Heart left ventricle (tissue), 16 donors: Measurements from ENCODE around the gene ZNF408. TPM values are rescaled to one million over a fixed set of nuclear protein-coding genes. Genes with fewer than 3 reads are reported as not detected.

Source experiments
- ATAC-seq, 4 donors: fragments of 200-7000 bp; cut with Tn5 transposase; one replicate each; pipeline ENCODE4 v1.9.1; 2020 to 2022; ENCODE audit warnings: moderate library complexity in 4 of 4, mild to moderate bottlenecking in 3 of 4, moderate number of reproducible peaks in 1 of 4
- DNase-seq, 5 donors: peaks; one replicate each; pipeline ENCODE4 v3.0.0-alpha.2; 2020
- H3K27ac ChIP-seq, 12 donors: fragments of 200-600 bp; sonication (generic) in 4 of 12; one replicate each; pipeline versions ENCODE4 v1.5.0 to v1.8.0; 2016 to 2022; ENCODE audit warnings: mild to moderate bottlenecking in 2 of 12
- H3K27me3 ChIP-seq, 9 donors: fragments of 200-600 bp; sonication (generic) in 2 of 9; one replicate each; pipeline versions ENCODE4 v1.5.1 to v1.8.0; 2016 to 2022; ENCODE audit warnings: mild to moderate bottlenecking in 3 of 9
- H3K36me3 ChIP-seq, 9 donors: fragments of 200-600 bp; sonication (generic) in 2 of 9; one replicate each; pipeline versions ENCODE4 v1.5.0 to v1.8.0; 2018 to 2022; ENCODE audit warnings: mild to moderate bottlenecking in 2 of 9
- H3K4me1 ChIP-seq, 12 donors: fragments of 200-600 bp; sonication (generic) in 4 of 12; one replicate each; pipeline versions ENCODE4 v1.5.0 to v1.8.0; 2016 to 2022; ENCODE audit warnings: mild to moderate bottlenecking in 3 of 12
- H3K4me3 ChIP-seq, 12 donors: fragments of 200-600 bp; sonication (generic) in 4 of 12; one replicate each; pipeline versions ENCODE4 v1.5.0 to v1.8.0; 2017 to 2022; ENCODE audit warnings: mild to moderate bottlenecking in 9 of 12, moderate library complexity in 4 of 12
- H3K9me3 ChIP-seq, 12 donors: fragments of 200-600 bp; sonication (generic) in 4 of 12; one replicate each; pipeline versions ENCODE4 v1.5.0 to v1.8.0; 2016 to 2022; ENCODE audit warnings: mild to moderate bottlenecking in 1 of 12
- CTCF ChIP-seq, 12 donors: fragments of 200-600 bp; sonication (generic) in 4 of 12; IDR thresholded peaks; one replicate each; pipeline versions ENCODE4 v1.5.0 to v1.8.0; 2018 to 2022; ENCODE audit warnings: antibody characterized with exemption in 12 of 12, mild to moderate bottlenecking in 5 of 12
- POLR2A ChIP-seq, 2 donors: fragments of 450-650 bp; IDR thresholded peaks; one replicate each; pipeline ENCODE4 v1.6.1; 2017; ENCODE audit warnings: antibody characterized with exemption in 2 of 2, mild to moderate bottlenecking in 2 of 2, moderate library complexity in 2 of 2
- WGBS, 4 donors: extraction: QIAGEN DNeasy Blood & Tissue Kit in 2 of 4; methylation state at CpG; one replicate each; pipeline versions ENCODE4 v1.1.5 to v1.1.7; 2013 to 2018; 5-methylcytosine and 5-hydroxymethylcytosine counted together
- intact Hi-C, 10 donors: fragments of 100-400 bp; cut with DNase I; formaldehyde crosslinking; loops; one replicate each; pipeline versions ENCODE4 v1.11.1 to v1.14.2; 2022
- polyA plus RNA-seq, 2 donors: library from polyadenylated mRNA; stranded (reverse); fragments of 200-250 nt; gene quantifications; one replicate each; pipeline ENCODE4 v1.2.3, GENCODE V29; 2013
- total RNA-seq, 9 donors: library from RNA; depleted of rRNA in 2 of 9; stranded (reverse); fragments of >200 nt in 2 of 9; fragmentation: NEBNext Ultra II Directional in 3 of 9; extraction: Animal tissue kit (Norgen Biotek cat#: 25700) in 3 of 9; gene quantifications; one replicate each; pipeline versions ENCODE4 v1.1.0 to v1.2.4, GENCODE V29; 2016 to 2023
- donor health status: ischemic (EF 13 %, LVEDD 7.1; RV severe dilation, severe dysfunction).
- donor health status: healthy with polysubstance abuse.
- donor health status: DM: no; HTN: yes; CAD: no.
- donor health status: DM: no; HTN: no; CAD: no.
- donor health status: ischemic (EF 25% LVEDD 6.9; RV normal size, moderate dysfunction).
- donor health status: ischemic (EF 25% LVEDD 5.7; RV mildly dilated, moderate dysfunction).
- donor health status: healthy.
- donor health status: DM: yes; HTN: yes; CAD: no.
- donor health status: ischemic (EF 35%, LVEDD 5.7; RV mildly dilated, moderate dysfunction).
- donor health status: nonischemic (EF 11% LVEDD 7.7; RV severe dilation, severe dysfunction).
- donor health status: DM: yes; HTN: yes; CAD: no.
- donor health status: PGD.
- donor health status: ischemic (EF 29% LVEDD 5.4; RV normal size, mild dysfunction).
- donor health status: nonischemic (EF 23%, LVEDD 6.1; RV moderate dilation, normal function).

Gene ZNF408
- total and polyA plus RNA-seq, 11 donors: 5.3 to 10.0 (median 7.1) TPM

GRCh38 chr11:46733234-46733633 is 32.4 kb downstream of the ZNF408 start:
- Histone ChIP-seq H3K4me3 (no peak overlapping the region), H3K36me3 (no peaks in the 10 kb centered on the region), H3K9me3 (no peaks in the 10 kb centered on the region), H3K27me3 (no peaks in the 10 kb centered on the region), H3K4me1 (no peaks in the 10 kb centered on the region), H3K27ac (no peak overlapping the region)
- TF ChIP-seq POLR2A (IDR thresholded peaks at IDR 0.05): no peak
- no peak for TF ChIP-seq CTCF (IDR thresholded peaks at IDR 0.05)
- ATAC-seq (no peak), DNase-seq (no peak)
- WGBS, 4 donors: 85 to 100% (median 92%) methylated on average over 1 of the region's 1 CpG
- intact Hi-C loops: no loop called here

GRCh38 chr11:46736146-46736545 is 35.3 kb downstream of the ZNF408 start:
- no peaks in the 10 kb centered on the region for H3K4me1 ChIP-seq
- intact Hi-C loops: no loop called here
- TF ChIP-seq POLR2A (IDR thresholded peaks at IDR 0.05): no peak
- no peak for TF ChIP-seq CTCF (IDR thresholded peaks at IDR 0.05)
- H3K36me3 ChIP-seq: peaks cover 0 to 7% (median 2%) of the 10 kb centered on the region in 9 donors
- no peaks in the 10 kb centered on the region for H3K27me3 ChIP-seq
- DNase-seq (no peak), ATAC-seq (no peak)
- WGBS, 4 donors: 94 to 95% (median 95%) methylated on average over 7 of the region's 7 CpGs
- H3K27ac ChIP-seq: no peak overlapping the region
- H3K4me3 ChIP-seq: no peak overlapping the region
- no peaks in the 10 kb centered on the region for H3K9me3 ChIP-seq

GRCh38 chr11:46736615-46737014 is 35.8 kb downstream of the ZNF408 start:
- ATAC-seq (no peak), DNase-seq (no peak)
- Histone ChIP-seq H3K27ac (no peak overlapping the region), H3K36me3 (peaks cover 0 to 11% (median 6%) of the 10 kb centered on the region in 9 donors), H3K4me1 (peaks cover 0 to 1% (median 0%) of the 10 kb centered on the region in 12 donors), H3K4me3 (no peak overlapping the region), H3K9me3 (no peaks in the 10 kb centered on the region), H3K27me3 (no peaks in the 10 kb centered on the region)
- TF ChIP-seq CTCF (IDR thresholded peaks at IDR 0.05): no peak
- TF ChIP-seq POLR2A (IDR thresholded peaks at IDR 0.05): no peak
- intact Hi-C loops: no loop called here
- 63 to 77% (median 71%) methylated on average over 5 of the region's 5 CpGs for WGBS, 4 donors

GRCh38 chr11:46737699-46738098 is 36.9 kb downstream of the ZNF408 start:
- H3K9me3 ChIP-seq: no peaks in the 10 kb centered on the region
- H3K4me1 ChIP-seq: peaks cover 0 to 6% (median 0%) of the 10 kb centered on the region in 12 donors
- intact Hi-C loops: no loop called here
- H3K36me3 ChIP-seq: peaks cover 0 to 22% (median 17%) of the 10 kb centered on the region in 9 donors
- no peak overlapping the region for H3K4me3 ChIP-seq
- H3K27me3 ChIP-seq: no peaks in the 10 kb centered on the region
- no peak for DNase-seq
- no peak for ATAC-seq
- H3K27ac ChIP-seq: no peak overlapping the region
- 94 to 97% (median 96%) methylated on average over 11 of the region's 11 CpGs for WGBS, 4 donors
- no peak for TF ChIP-seq POLR2A (IDR thresholded peaks at IDR 0.05)
- no peak for TF ChIP-seq CTCF (IDR thresholded peaks at IDR 0.05)
